ENCODE data around the gene CDH20.

The CDH20 gene

DNA sequence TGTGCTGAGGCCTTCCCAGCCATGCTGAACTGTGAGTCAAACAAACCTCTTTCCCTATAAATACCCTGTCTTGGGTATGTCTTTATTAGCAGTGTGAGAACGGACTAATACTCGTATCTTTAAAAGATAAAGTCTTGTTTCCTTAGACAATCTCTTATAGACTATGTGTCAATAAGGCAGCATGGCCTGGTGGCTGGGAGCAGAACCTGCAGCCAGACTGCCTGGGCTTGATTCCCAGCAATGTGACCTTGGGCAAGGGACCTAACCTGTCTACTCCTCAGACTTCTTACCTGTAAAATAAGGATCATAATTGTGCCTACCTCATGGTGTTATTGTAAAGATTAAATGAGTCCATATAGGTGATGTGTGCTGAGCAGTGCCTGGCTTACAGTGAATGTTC lies 198.7 kb downstream of the CDH20 start:
- Histone ChIP-seq H3K4me3 (no peak overlapping the region), H3K9me3 (ENCODE audit: low read depth, low read length) (no peaks in the 10 kb centered on the region), H3K36me3 (ENCODE audit: insufficient read depth, low read length) (no peaks in the 10 kb centered on the region), H3K27ac (no peak overlapping the region), H3K9ac (ENCODE audit: insufficient read length) (no peak overlapping the region)
- TF ChIP-seq FOXP2 (optimal IDR thresholded peaks at IDR 0.05; ENCODE audit: control extremely low read depth, extremely low read length, insufficient read depth) (no peak), POLR2AphosphoS5 (IDR thresholded peaks at IDR 0.05; ENCODE audit: borderline replicate concordance, low read depth, low read length) (no peak), EZH2 (IDR thresholded peaks at IDR 0.05) (no peak)
- DNase-seq (ENCODE audit: low read depth, low spot score): no peak

GRCh38 chr18:61535401-61535800 lies 202.2 kb downstream of the CDH20 start:
- TF ChIP-seq FOXP2 (optimal IDR thresholded peaks at IDR 0.05; ENCODE audit: control extremely low read depth, extremely low read length, insufficient read depth) (no peak), EZH2 (IDR thresholded peaks at IDR 0.05) (no peak), POLR2AphosphoS5 (IDR thresholded peaks at IDR 0.05; ENCODE audit: borderline replicate concordance, low read depth, low read length) (no peak)
- no peak for DNase-seq (ENCODE audit: low read depth, low spot score)
- Histone ChIP-seq H3K36me3 (ENCODE audit: insufficient read depth, low read length) (no peaks in the 10 kb centered on the region), H3K9ac (ENCODE audit: insufficient read length) (no peak overlapping the region), H3K27ac (no peak overlapping the region), H3K4me3 (no peak overlapping the region), H3K9me3 (ENCODE audit: low read depth, low read length) (no peaks in the 10 kb centered on the region)

- no peak for DNase-seq (ENCODE audit: low read depth, low spot score)
- no peaks in the 10 kb centered on the region for H3K36me3 ChIP-seq (ENCODE audit: insufficient read depth, low read length)
- H3K9ac ChIP-seq (ENCODE audit: insufficient read length): no peak overlapping the region
- no peak overlapping the region for H3K27ac ChIP-seq
- TF ChIP-seq FOXP2 (optimal IDR thresholded peaks at IDR 0.05; ENCODE audit: control extremely low read depth, extremely low read length, insufficient read depth) (no peak), EZH2 (IDR thresholded peaks at IDR 0.05) (no peak), POLR2AphosphoS5 (IDR thresholded peaks at IDR 0.05; ENCODE audit: borderline replicate concordance, low read depth, low read length) (no peak)
- H3K4me3 ChIP-seq: no peak overlapping the region
- no peaks in the 10 kb centered on the region for H3K9me3 ChIP-seq (ENCODE audit: low read depth, low read length)
Measured at GRCh38 chr18:61541673-61542072, 208.4 kb downstream of the CDH20 start.

DNA sequence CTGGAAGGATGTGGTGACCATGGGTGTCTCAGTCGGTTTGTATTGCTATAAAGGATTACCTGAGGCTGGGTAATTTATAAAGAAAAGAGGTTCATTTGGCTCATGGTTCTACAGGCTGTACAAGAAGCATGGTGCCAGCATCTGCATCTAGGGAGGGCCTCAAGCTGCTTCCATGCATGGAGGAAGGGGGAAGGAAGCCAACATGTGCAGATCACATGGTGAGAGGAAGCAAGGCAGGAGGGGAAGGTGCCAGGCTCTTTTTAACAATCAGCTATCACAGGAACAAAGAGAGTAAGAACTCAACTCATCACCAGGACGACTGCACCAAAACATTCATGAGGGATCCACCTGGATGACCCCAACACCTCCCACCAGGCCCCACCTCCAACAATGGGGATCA lies 209.4 kb downstream of the CDH20 start:
- no peaks in the 10 kb centered on the region for H3K36me3 ChIP-seq (ENCODE audit: insufficient read depth, low read length)
- no peak overlapping the region for H3K4me3 ChIP-seq
- no peak overlapping the region for H3K9ac ChIP-seq (ENCODE audit: insufficient read length)
- no peaks in the 10 kb centered on the region for H3K9me3 ChIP-seq (ENCODE audit: low read depth, low read length)
- no peak overlapping the region for H3K27ac ChIP-seq
- TF ChIP-seq EZH2 (IDR thresholded peaks at IDR 0.05) (no peak), FOXP2 (optimal IDR thresholded peaks at IDR 0.05; ENCODE audit: control extremely low read depth, extremely low read length, insufficient read depth) (no peak), POLR2AphosphoS5 (IDR thresholded peaks at IDR 0.05; ENCODE audit: borderline replicate concordance, low read depth, low read length) (no peak)
- DNase-seq (ENCODE audit: low read depth, low spot score): no peak

- no peaks in the 10 kb centered on the region for H3K36me3 ChIP-seq (ENCODE audit: insufficient read depth, low read length)
- no peak for DNase-seq (ENCODE audit: low read depth, low spot score)
- no peak for TF ChIP-seq FOXP2 (optimal IDR thresholded peaks at IDR 0.05; ENCODE audit: control extremely low read depth, extremely low read length, insufficient read depth)
- no peak for TF ChIP-seq EZH2 (IDR thresholded peaks at IDR 0.05)
- TF ChIP-seq POLR2AphosphoS5 (IDR thresholded peaks at IDR 0.05; ENCODE audit: borderline replicate concordance, low read depth, low read length): no peak
- no peaks in the 10 kb centered on the region for H3K9me3 ChIP-seq (ENCODE audit: low read depth, low read length)
- no peak overlapping the region for H3K9ac ChIP-seq (ENCODE audit: insufficient read length)
- H3K27ac ChIP-seq: no peak overlapping the region
- no peak overlapping the region for H3K4me3 ChIP-seq
Measured at GRCh38 chr18:61543518-61543917, 210.3 kb downstream of the CDH20 start.

GRCh38 chr18:61544178-61544577 lies 210.9 kb downstream of the CDH20 start:
- TF ChIP-seq EZH2 (IDR thresholded peaks at IDR 0.05) (no peak), POLR2AphosphoS5 (IDR thresholded peaks at IDR 0.05; ENCODE audit: borderline replicate concordance, low read depth, low read length) (no peak), FOXP2 (optimal IDR thresholded peaks at IDR 0.05; ENCODE audit: control extremely low read depth, extremely low read length, insufficient read depth) (no peak)
- H3K4me3 ChIP-seq: no peak overlapping the region
- no peaks in the 10 kb centered on the region for H3K9me3 ChIP-seq (ENCODE audit: low read depth, low read length)
- H3K9ac ChIP-seq (ENCODE audit: insufficient read length): no peak overlapping the region
- H3K36me3 ChIP-seq (ENCODE audit: insufficient read depth, low read length): no peaks in the 10 kb centered on the region
- DNase-seq (ENCODE audit: low read depth, low spot score): no peak
- H3K27ac ChIP-seq: no peak overlapping the region

DNA sequence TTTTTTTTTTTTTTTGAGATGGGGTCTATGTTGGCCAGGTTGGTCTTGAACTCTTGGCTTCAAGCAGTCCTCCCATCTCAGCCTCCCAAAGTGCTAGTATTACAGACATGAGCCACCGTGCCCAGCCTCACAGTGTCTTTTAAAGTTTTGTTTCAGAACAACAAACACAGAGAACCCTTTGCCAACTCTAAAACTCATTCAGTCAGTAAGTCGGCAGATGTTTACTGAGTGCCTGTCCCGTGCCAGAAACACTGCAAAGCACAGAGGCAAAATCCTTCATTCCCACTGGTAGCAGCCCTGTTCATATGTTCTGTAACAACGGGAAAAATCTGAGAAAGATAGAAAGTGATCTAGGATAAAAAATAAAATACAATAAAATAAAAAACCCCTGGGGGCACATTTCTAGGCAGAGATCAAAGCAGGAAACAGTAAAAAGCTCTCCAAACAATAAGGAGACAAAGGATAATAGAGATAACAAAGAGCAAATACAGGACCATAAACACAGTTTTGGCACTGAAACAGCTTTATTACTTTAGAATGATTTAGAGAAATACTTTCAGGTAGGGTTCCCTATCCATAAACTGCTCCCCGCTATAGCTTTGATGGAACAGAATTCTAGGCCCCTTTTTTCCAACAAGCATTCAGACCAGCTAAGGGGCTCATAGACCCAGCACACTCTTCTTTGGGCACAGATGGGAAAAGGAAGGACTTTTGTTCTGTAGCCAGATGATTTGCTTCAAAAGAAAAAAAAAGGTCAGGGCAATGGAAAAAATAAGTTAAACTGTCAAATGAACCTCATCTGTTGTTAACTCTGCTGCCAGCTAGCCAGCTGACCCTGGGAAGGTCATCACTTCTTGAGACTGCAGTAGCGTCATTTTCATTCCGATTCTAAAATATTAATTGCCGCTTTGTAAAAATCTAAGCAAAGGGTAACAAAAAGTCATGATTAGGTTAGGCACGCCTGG lies 212.3 kb downstream of the CDH20 start:
- H3K9ac ChIP-seq (ENCODE audit: insufficient read length): no peak overlapping the region
- no peaks in the 10 kb centered on the region for H3K9me3 ChIP-seq (ENCODE audit: low read depth, low read length)
- no peaks in the 10 kb centered on the region for H3K36me3 ChIP-seq (ENCODE audit: insufficient read depth, low read length)
- H3K4me3 ChIP-seq: no peak overlapping the region
- no peak for TF ChIP-seq POLR2AphosphoS5 (IDR thresholded peaks at IDR 0.05; ENCODE audit: borderline replicate concordance, low read depth, low read length)
- no peak for TF ChIP-seq FOXP2 (optimal IDR thresholded peaks at IDR 0.05; ENCODE audit: control extremely low read depth, extremely low read length, insufficient read depth)
- no peak for TF ChIP-seq EZH2 (IDR thresholded peaks at IDR 0.05)
- DNase-seq (ENCODE audit: low read depth, low spot score): no peak
- H3K27ac ChIP-seq: no peak overlapping the region

DNA sequence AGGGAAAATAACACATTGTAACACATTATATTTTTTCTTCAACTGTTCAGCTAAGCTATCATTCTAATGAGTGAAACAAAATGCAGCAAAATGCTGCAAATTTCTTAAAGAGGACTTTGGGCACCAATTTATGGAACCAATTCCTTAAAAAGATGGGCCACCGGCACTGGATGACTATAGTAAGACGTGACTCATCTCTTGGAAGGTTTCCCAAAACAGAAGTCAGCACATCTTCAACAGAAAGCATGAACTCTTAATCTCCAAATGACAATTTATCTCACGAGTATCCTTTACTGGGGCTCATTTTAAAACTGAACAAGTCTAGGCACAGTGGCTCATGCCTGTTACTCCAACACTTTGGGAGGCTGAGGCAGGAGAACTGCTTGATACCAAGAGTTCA lies 213.4 kb downstream of the CDH20 start:
- H3K36me3 ChIP-seq (ENCODE audit: insufficient read depth, low read length): no peaks in the 10 kb centered on the region
- DNase-seq (ENCODE audit: low read depth, low spot score): no peak
- no peak overlapping the region for H3K27ac ChIP-seq
- no peak overlapping the region for H3K9ac ChIP-seq (ENCODE audit: insufficient read length)
- H3K9me3 ChIP-seq (ENCODE audit: low read depth, low read length): no peaks in the 10 kb centered on the region
- no peak for TF ChIP-seq FOXP2 (optimal IDR thresholded peaks at IDR 0.05; ENCODE audit: control extremely low read depth, extremely low read length, insufficient read depth)
- no peak for TF ChIP-seq POLR2AphosphoS5 (IDR thresholded peaks at IDR 0.05; ENCODE audit: borderline replicate concordance, low read depth, low read length)
- TF ChIP-seq EZH2 (IDR thresholded peaks at IDR 0.05): no peak
- H3K4me3 ChIP-seq: no peak overlapping the region

Data from SK-N-MC (cell line).